GM19238 (cell line): Measurements from ENCODE around the gene PRF1.
"Not testable (repeated sequence)": the region's sequence is repeated elsewhere in the genome, so short reads cannot be mapped to it uniquely, and the experiment has no call there.

Experiments
- DNase-seq: peaks from one replicate; pipeline ENCODE4 v3.0.0; 2011; ENCODE audit warnings: low spot score; ENCODE audit not compliant: insufficient read length

Gene PRF1

GRCh38 chr10:70617798-70618568 is 15.4 kb upstream of the PRF1 start:
- no peak for DNase-seq

GRCh38 chr10:70616761-70617160 is 14.2 kb upstream of the PRF1 start:
- DNase-seq = no peak

GRCh38 chr10:70615784-70616522 is 13.4 kb upstream of the PRF1 start:
- DNase-seq = no peak

GRCh38 chr10:70615211-70615610 is 12.7 kb upstream of the PRF1 start:
- no peak for DNase-seq

- DNase-seq = not testable (repeated sequence)
Observed at GRCh38 chr10:70614364-70614763, 11.8 kb upstream of the PRF1 start.

- DNase-seq = no peak
Observed at GRCh38 chr10:70613941-70614340, 11.4 kb upstream of the PRF1 start.

GRCh38 chr10:70607936-70608335 is 5.4 kb upstream of the PRF1 start:
- DNase-seq = no peak

- no peak for DNase-seq
Observed at GRCh38 chr10:70605161-70605560, 2.6 kb upstream of the PRF1 start.

GRCh38 chr10:70604106-70604505 is 1.6 kb upstream of the PRF1 start:
- DNase-seq = no peak

GRCh38 chr10:70603449-70603801 is 884 bp upstream of the PRF1 start:
- DNase-seq = no peak

GRCh38 chr10:70601746-70602145 is 795 bp downstream of the PRF1 start:
- no peak for DNase-seq

- DNase-seq = no peak
Observed at GRCh38 chr10:70600512-70601395, 1.8 kb downstream of the PRF1 start.

- DNase-seq = no peak
Observed at GRCh38 chr10:70599791-70600190, 2.8 kb downstream of the PRF1 start.

- no peak for DNase-seq
Observed at GRCh38 chr10:70599319-70599718, 3.2 kb downstream of the PRF1 start.

GRCh38 chr10:70598857-70599295 is 3.7 kb downstream of the PRF1 start:
- no peak for DNase-seq

- no peak for DNase-seq
Observed at GRCh38 chr10:70597856-70598815, 4.4 kb downstream of the PRF1 start.

GRCh38 chr10:70596860-70597809 is 5.4 kb downstream of the PRF1 start:
- DNase-seq = no peak

GRCh38 chr10:70596110-70596798 is 6.3 kb downstream of the PRF1 start:
- no peak for DNase-seq

GRCh38 chr10:70595566-70596016 is 7.0 kb downstream of the PRF1 start:
- DNase-seq = no peak
